Suppressor macrophage treated with lipopolysaccharide for 1 hour (primary cell): Measurements from ENCODE around the gene CCM2.

Experiments
- DNase-seq, 3 donors: peaks; one replicate each; pipeline ENCODE4 v3.0.0-alpha.2; 2020 to 2022

CCM2 gene

GRCh38 chr7:45000093-45001032 is at the start of gene CCM2:
Gene CCM2 (plus strand): TSS chr7:45000201. CDS start chr7:45000334, 133 bp downstream.
- DNase-seq = peak; percentile 62 to 100 (median 100)

- DNase-seq = no peak
Measured at GRCh38 chr7:44953156-44953555, 46.8 kb upstream of the CCM2 start.

GRCh38 chr7:44955733-44956132 is 44.3 kb upstream of the CCM2 start:
- DNase-seq = no peak

GRCh38 chr7:44956157-44956766 is 43.7 kb upstream of the CCM2 start:
- no peak for DNase-seq

- no peak for DNase-seq
Measured at GRCh38 chr7:44958645-44959344, 41.2 kb upstream of the CCM2 start.

GRCh38 chr7:44959433-44959951 is 40.5 kb upstream of the CCM2 start:
- peak; percentile 42 to 52 (median 47) for DNase-seq

GRCh38 chr7:44960011-44960580 is 39.9 kb upstream of the CCM2 start:
- no peak for DNase-seq

GRCh38 chr7:44961844-44962482 is 38.0 kb upstream of the CCM2 start:
- no peak for DNase-seq

GRCh38 chr7:44962483-44963251 is 37.3 kb upstream of the CCM2 start:
- DNase-seq = no peak

- DNase-seq = no peak
Measured at GRCh38 chr7:44963364-44964290, 36.4 kb upstream of the CCM2 start.

GRCh38 chr7:44964384-44964830 is 35.6 kb upstream of the CCM2 start:
- DNase-seq = peak in 1 of 3 donors; percentile 30

- DNase-seq = no peak
Measured at GRCh38 chr7:44964831-44965440, 35.1 kb upstream of the CCM2 start.

GRCh38 chr7:44965441-44965903 is 34.5 kb upstream of the CCM2 start:
- DNase-seq = no peak

GRCh38 chr7:44965937-44966730 is 33.9 kb upstream of the CCM2 start:
- DNase-seq = no peak

GRCh38 chr7:44966731-44967538 is 33.1 kb upstream of the CCM2 start:
- no peak for DNase-seq

GRCh38 chr7:44967571-44968446 is 32.2 kb upstream of the CCM2 start:
- no peak for DNase-seq
